DMS153 (cell line): ENCODE data around the gene GOSR2.
"Not testable (repeated sequence)": the region's sequence is repeated elsewhere in the genome, so short reads cannot be mapped to it uniquely, and the experiment has no call there.

Experiments used
- DNase-seq: peaks from one replicate; lab custom pipeline; 2025; lab: John Stamatoyannopoulos, UW

GOSR2 gene

DNA sequence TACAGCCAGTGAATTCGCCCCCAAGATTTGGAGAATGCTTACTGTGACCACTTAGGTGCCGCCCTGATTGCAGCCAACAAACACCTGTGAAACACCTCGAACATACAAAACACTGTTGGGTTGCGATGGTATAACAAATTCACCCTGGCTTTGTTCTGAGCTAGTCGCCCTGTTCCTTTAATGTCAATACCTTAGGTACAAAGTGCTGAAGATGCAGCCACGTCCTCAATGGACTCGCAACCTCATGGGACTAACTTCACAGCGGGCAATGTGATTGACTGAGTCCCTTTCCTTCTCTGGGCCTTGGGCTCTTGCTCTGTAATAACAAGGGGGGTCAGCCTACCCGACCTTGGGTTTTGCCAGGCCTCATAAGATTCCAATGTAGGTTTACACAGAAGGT lies 28.9 kb upstream of the GOSR2 start:
- no peak for DNase-seq

DNA sequence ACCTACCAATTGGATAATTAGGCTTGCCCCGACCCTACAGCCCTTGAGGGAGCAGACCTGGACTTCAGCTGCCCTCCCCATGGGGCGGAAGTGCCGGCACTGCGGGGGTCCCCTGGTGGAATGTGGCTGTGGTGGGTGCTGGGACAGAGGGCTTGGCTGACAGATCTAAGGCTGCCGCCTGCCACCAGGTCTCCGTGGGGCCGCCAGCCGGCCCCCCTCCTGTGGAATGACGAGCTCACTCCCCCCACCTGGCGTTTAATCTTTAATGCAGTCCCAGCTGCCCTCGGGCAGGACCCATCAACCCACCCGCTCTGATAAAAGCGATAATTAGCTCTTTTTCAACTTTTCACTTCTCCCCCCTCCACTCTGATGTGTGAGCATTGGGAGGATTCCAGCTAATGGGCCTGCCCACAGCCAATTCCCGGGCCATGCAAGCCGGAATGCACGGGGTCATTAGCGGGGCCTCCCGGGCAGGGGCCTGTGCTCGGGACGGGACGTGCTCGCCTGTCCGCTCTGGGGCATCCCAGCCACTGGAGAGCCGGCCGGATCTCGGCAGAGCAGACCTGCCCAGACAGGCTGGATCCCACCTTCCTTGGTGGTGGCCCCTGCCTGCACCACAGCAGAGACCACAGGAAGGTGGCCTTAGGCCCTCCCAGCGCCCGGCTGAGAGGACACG lies 28.3 kb upstream of the GOSR2 start:
- no peak for DNase-seq

DNA sequence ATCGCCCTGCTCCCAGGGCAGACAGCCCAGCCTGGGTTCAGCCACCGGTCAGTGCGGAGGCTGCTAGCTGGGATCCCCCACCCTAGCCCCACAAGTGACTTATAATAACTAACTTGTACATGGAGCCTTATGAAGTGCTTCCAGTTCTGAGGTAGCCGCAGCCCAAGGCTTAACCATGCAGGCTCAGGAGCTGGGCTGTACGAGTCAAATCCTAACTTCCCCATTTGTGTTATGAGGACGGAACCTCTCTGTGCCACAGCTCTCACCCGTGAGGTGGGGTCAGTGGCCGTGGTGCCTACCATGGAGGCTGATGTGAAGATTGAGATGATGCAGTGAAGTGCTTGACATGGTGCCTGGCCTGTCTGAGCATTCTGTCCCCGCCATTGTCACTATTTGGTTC lies 27.8 kb upstream of the GOSR2 start:
- DNase-seq = no peak

DNA sequence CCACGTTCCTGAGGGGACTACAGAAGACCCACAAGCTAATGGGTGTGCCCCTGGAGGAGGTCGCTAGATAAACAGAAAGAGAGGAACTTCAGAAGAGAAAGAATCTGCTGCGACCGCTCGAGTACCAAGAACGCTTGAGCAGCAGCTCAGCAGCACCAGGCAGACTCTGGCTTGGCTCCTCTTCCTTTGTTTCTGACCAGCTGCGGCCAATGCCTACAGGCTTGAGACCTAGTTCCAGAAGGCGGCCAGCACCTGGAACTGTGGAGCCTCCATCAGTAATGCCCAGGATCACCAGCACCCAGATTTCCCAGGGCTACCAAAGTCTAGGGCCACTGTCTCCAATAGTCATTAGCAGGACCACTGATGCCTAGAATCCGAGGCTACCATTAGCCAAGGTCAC lies 26.0 kb upstream of the GOSR2 start:
- DNase-seq = no peak

DNA sequence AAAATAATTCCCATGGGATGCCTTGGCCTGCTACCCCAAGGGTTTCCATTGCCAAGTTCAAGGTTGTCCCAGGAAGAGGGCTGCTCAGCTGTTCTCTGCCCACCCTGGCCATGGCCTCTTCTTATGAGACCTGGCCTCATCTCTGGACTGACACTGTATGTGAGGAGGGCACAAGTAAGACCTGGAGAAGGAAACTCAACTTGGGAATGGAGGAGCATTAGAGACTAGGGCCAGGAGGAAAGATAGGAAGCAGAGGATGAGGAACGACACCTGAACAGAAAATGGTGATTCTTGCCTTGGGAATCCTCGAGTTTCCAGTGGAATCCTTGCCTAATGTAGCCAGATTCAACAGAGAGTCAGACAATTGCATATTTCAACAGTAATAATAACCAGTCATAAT lies 24.6 kb upstream of the GOSR2 start:
- DNase-seq = no peak

DNA sequence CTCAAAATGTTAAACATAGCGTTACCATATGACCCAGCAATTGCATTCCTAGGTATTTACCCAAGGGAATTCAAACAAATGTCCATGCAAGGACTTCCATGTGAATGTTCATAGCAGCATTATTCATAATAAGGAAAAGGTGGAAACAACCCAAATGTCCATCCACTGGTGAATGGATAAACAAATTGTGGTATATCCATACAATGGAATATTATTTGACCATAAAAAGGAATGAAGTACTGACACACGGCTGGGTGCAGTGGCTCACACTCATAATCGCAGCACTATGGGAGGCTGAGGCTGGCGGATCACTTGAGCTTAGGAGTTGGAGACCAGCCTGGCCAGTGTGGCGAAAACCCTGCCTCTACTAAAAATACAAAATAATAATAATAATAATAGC lies 24.1 kb upstream of the GOSR2 start:
- no peak for DNase-seq

DNA sequence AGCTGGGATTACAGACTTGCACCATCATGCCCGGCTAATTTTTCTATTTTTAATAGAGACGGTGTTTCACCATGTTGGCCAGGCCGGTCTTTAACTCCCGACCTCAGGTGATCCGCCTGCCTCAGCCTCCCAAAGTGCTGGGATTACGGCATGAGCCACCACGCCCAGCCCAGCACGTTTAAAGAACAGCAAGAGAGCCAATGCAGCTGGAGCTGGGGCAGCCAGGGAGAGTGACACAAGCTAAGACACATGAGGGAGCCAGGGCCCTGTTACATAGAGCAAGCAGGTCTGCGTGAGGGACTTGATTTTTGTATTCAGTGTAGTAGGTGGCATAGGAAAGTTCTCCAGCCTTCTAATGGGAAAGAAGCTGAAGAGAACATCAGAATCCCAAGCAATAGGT lies 21.7 kb upstream of the GOSR2 start:
- no peak for DNase-seq

DNA sequence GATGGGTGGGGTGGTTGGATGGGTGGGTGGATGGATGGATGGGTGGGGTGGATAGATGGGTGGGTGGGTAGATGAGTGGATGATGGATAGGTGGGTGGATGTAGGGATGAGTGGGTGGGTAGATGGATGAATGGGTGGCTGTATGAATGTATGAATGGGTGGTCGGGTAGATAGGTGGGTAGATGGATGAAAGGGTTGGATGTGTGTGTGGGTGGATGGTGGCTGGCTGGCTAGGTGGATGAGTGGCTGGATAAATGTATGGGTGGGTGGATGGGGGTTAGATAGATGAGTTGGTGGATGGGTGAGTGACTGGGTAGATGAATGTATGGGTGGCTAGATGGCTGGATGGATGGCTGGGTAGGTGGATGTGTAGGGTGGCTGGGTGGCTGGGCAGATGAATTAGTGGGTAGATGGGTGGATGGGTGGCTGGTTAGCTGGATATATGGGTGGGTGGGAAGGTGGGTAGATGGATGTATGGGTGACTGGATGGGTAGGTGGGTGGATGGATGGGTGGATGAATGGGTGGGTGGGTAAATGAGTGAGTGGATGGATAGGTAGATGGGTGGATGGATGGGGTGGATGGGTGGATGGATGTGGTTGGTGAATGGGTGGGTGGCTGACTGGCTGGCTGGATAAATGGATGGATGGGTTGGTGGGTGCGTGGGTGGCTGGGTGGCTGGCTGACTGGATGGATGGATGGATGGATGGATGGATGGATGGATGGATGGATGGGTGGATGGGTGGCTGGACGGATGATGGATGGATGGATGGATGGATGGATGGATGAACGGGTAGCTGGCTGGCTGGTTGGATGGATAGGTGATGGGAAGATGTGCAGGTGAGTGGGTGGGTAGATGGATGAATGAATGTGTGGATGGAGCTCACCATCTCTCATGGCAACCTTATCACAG lies 18.9 kb upstream of the GOSR2 start:
- DNase-seq = no peak

DNA sequence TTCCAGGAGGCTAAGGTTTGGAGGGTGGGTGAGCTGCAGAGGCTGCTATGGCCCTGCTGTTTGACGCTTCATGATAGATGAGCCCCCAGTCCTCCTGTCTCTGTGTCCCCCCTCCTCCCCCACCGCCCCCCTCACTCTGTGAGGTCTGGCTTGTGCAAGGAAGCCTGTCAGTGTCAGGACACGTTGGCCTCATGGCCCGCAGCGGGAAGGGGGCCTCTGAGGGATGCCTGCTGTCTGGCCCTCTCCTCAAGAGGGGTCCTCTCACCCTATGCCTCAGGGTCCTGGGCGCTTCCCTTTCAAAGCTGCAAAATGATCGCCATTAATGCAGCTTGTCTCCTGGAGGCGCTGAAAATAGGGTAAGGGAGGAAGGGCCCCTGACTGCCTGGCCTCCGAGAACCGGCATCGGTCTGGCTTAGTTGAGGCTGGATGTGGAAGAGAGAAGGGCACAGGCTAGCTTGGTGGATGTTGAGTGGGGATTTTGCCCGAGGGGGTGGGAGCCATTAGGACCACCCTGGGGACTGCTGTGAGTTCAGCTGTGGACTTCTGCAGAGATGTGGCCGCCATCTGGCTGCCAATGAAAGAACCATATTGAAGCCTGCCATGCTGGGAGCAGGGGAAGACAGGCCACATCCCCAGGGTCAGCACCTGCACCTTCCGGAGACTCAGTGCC lies 14.8 kb upstream of the GOSR2 start:
- no peak for DNase-seq

DNA sequence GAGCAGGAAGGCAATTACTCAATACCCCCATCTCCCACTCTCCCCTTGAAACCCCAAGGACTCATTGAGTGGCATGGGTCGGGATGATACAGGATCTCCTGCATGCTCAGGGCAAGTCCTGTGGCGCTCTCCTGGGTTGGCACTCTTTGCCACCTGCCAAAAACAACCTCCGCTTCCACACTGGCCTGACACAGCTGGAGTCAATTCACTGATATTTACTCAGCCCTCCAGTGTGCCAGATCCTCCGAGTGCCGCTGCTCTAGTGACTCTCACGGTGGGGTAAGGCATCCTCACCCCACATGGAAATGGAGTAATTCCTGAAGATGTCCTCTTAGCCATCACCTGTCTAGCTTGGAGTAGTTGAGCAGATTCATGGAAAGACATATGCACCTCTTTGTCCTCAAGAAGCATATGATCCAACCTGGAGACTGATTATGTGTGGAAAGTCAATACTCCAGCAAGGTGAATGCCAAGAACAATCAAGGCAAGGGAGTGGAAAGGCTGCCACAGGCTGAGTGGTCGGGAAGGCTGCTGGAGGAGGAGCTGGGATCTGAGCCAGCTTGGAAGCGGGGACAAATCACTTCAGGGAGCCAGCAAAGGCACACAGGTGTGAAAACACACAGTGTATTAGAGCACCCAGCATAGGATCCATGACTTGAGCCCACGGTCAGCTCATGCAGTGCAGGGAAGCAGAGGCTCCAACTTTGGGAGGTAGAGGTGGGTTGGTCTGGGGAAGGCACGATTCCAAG lies 12.6 kb upstream of the GOSR2 start:
- peak; percentile 32 for DNase-seq

DNA sequence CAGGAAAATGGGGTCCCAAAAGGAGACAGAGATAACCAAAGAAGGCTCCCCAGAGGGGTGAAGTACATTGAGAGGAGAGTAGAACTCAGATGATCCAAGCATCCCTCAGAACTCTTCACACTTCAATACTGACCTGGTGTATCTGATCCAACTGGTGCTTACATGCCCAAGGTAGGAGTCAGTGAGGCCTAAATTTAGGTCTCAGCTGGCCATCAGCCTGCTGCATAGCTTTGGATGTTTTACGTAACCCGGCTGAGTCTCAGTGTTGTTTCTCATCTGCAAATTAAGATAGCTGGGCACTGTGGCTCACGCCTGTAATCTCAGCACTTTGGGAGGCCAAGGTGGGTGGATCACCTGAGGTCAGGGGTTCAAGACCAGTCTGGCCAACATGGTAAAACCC lies 11.6 kb upstream of the GOSR2 start:
- DNase-seq = no peak

DNA sequence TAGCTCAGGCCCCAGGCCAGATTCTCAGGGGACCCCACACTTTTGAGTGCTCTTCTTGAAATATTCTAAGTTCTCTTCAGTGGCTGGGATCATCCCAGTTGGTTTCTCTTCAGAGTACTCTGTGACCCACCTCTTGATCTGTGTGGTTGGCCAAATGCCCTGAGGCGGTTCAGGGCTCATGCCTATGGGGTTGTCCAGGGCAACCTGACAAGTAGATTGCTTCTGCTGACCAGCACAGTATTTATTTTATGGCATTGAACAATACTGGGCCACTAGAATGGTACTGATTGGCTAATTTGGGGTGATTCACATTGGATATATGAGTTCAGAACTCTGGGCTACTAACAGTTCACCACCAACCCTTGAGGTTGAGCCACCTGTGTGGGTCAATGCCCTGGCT lies 7.4 kb upstream of the GOSR2 start:
- DNase-seq = no peak

DNA sequence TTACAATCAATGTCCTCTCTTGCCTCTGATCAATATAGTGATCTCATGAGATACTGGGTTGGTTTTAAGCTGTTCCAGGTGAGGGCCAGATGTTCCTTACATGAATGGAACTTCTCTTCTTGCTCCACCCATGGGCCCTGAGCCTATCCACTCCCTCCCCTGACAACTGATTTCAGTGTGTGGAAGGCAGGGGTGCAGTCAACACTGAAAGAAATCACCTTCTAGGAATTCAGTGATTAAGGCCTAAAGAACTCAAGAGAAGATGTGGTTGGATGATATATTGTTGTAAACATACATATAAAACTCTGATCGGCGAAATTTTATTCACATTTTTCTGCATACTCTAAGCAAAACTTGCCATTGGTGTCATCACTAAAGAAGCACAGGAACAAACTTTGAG lies 6.7 kb upstream of the GOSR2 start:
- no peak for DNase-seq

DNA sequence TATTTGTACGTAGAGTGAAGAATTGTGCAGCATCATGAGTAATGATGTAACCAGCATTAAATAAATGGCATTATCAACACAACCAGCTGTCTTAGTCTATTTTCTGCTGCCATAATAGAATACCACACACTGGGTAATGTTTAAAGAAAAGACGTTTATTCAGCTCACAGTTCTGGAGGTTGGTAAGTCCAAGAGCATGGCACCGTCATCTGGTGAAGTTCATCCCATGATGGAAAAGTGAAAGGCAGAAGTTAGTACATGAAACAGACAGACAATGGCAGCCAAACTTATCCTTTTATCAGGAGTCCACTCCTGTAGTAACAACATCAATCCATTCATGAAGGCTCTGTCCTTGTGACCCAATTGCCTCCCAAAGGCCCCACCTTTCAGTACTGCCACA lies 6.3 kb upstream of the GOSR2 start:
- no peak for DNase-seq

DNA sequence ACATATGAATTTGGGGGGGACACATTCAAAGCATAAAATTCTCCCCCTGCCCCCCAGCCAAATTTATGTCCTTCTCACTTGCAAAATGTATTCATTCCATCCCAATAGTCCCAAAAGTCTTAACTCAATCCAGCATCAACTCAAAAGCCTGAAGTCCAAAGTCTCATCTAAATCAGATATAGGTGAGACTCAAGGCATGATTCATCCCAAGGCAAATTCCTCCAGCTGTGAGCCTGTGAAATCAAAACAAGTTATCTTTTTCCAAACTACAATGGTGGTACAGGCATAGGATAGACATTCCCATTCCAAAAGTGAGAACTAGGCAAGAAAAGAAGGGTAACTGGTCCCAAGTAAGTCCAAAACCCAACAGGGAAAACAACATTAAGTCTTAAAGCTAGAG lies 5.9 kb upstream of the GOSR2 start:
- DNase-seq = no peak

DNA sequence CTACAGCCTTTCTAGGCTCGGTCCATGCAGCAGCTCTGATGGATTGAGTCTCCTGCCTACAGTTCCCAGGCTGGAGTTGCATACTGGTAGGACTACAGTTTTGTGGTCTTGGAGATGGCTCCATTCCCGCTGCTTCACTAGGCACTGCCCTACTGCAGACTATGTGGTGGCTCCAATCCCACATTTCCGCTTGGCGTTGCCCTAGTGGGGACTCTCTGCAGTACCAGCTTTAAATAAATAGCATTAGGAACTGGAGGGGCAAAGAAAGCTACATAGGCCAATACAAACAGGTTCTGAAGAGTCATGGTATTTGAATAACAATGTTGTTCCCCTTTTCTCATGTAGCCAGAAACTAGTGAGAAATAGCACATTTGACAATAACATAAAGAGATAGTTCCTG lies 5.4 kb upstream of the GOSR2 start:
- no peak for DNase-seq

DNA sequence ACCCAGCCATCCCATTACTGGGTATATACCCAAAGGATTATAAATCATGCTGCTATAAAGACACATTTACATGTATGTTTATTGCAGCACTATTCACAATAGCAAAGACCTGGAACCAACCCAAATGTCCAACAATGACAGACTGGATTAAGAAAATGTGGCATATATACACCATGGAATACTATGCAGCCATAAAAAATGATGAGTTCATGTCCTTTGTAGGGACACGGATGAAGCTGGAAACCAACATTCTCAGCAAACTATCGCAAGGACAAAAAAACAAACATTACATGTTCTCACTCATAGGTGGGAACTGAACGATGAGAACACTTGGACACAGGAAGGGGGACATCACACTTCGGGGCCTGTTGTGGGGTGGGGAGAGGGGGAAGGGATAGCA lies 998 bp upstream of the GOSR2 start:
- DNase-seq = not testable (repeated sequence)

DNA sequence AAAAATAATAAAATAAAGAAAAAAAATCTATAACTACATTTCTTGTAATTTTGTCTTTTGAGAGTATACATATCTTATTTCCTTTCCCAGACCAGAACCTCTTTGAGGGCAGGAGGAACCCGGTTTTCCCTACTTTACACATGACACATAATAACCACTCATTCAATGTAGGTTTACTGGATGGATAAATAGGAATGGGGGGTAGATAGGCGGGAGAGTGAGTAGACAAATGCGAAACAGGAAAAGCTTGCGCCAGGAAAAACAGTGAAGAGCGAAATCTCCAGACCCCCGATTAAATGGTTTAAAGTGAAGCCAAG lies 515 bp upstream of the GOSR2 start:
- no peak for DNase-seq

DNA sequence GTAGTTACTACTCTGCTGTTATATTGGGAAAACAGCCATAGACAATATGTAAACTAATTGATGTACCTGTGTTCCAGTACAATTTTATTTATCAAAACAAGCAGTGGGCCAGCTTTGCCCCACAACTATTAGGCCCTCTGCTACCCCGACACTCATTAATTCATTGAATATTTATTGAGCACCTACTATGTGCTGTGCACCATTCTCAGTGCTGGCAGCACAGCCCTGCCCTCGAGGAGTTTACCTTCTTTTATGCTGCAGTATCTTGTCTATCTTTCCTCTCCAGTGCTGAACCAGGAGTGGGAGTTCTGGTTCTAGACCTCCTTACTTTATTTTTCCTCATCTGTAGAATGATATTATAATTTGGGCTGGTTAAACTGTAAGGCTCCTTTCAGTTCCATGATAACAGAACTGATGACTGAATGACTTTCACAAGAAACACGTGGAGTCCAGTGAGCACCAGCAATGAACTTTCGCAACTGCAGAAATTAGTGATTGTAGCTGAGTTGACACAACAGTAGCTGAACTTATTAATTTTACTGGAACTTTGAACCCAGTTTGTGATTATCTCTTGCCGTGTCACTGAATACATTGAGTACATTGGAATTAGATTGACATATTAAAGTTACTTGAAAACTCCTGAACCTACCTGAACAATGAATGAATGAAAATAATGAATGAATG lies 2.4 kb downstream of the GOSR2 start:
- DNase-seq = no peak

DNA sequence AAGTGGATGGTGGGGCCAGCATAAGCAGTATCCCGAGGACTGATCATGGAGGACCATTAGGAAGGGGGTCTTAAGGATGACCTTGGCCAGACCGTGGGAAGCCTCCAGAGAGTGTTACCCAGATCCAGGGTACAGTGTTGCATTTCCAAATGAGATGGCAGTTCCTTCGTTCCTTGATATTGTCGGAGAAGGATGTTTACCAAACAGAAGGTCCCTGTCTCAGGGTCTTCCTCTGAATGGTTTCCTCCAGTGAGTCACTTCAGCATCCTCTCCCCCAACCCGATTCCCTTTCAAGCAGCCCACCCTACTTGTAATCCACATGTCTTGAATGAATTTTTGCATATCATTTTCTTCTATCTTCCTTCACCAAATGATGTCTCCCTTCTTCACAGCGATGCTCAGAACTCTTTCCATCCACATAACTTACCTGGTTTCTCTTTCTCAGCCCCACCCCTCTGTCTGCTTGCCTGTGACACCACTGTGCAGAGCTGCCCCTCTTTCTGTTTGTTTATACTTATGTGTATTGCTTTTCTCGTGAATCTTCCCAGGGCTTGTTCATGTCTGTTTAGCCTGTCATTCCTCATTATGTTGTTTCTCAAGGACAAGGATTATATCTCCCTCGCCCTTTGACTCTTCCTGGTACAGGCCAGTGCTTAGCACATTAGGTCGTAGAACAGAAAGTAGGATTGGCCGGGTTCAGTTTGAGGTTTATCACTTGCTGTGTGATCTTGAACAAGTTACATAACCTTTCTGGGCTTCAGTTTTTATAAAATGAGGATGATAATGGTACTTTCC lies 5.7 kb downstream of the GOSR2 start:
- no peak for DNase-seq

DNA sequence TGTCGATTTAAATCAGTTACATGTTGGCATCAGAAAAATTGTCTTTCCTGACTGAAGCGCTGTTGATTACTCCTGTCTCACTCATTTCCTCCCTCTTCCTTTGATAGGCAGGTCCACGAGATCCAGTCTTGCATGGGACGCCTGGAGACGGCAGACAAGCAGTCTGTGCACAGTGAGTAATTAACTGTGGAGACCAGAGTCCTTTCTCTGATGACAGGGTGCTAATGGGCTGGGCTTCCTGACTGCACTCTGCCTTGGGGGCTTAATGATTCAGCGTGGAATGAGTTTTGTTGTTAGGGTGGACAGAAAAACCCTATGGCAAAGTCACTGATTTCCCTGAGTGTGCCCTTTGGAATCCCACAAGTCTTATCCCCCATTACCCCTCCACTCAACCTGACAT lies 6.5 kb downstream of the GOSR2 start:
- DNase-seq = no peak
